GM12873 (cell line): ENCODE results near the gene DPEP3.

Experiments used
- CTCF ChIP-seq: IDR thresholded peaks from 2 replicates; pipeline ENCODE4 v1.5.1; 2012; ENCODE audit warnings: low read depth, mild to moderate bottlenecking, moderate library complexity, low read length, control low read depth; ENCODE audit not compliant: insufficient read depth; ENCODE audit errors: missing control alignments

Gene DPEP3

DNA sequence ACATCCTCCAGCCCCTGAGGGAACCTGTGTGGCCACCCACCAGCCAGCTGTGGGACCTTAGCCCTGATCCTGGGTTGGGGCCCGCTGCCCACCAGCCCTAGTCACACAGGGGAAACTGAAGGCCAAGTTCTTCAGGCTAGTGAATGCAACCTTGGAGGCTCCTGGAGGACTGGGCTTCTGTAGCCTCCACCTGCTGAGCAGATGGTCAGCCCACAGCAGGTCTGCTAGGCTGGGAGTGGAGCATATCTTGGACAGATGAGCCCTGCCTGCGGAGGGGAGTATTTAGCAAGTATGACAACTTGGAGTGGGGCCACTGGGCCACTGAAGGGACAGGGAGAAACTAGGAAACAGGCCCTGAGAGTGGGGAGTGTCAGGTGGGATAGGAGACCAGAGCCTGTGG is 4.1 kb downstream of the DPEP3 start:
- TF ChIP-seq CTCF = no peak

DNA sequence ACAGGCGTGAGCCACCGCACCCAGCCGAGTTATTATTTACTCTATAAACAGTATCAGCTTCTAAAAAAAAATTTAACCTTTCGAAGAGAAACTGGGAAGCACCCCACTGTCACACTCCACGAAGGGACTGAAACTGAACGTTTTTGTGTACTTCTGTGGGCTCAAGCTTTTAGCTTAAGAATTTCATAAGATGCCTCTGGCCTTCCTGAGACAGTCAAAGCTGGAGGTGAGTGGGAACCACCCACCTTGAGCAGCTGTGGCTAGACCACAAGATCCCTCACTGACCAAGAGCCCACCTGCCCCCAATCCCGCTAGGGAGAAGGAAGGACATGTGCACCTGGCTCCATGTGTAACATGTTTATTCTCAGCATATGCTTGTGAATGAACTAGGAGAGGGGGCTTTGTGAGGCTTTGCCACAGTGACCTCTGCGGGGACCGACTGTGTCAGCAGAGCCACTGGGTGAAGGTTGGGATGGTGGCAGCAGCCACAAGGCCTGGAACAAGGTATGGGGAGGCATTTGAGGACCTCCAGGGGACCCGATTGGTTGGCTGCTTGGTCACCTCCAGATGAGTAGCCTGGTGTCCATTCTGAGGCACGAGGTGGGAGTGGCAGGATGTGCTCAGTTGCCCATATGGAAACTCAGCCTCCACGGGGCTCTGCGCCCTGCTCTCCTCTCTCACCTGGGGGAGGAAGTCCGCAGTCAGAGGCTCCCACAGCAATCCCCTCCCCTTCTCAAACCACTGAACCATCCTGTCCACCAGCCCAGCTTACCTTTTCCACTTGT is 4.8 kb downstream of the DPEP3 start:
- no peak for TF ChIP-seq CTCF

GRCh38 chr16:67971111-67971510 is 9.2 kb downstream of the DPEP3 start:
- TF ChIP-seq CTCF = no peak

DNA sequence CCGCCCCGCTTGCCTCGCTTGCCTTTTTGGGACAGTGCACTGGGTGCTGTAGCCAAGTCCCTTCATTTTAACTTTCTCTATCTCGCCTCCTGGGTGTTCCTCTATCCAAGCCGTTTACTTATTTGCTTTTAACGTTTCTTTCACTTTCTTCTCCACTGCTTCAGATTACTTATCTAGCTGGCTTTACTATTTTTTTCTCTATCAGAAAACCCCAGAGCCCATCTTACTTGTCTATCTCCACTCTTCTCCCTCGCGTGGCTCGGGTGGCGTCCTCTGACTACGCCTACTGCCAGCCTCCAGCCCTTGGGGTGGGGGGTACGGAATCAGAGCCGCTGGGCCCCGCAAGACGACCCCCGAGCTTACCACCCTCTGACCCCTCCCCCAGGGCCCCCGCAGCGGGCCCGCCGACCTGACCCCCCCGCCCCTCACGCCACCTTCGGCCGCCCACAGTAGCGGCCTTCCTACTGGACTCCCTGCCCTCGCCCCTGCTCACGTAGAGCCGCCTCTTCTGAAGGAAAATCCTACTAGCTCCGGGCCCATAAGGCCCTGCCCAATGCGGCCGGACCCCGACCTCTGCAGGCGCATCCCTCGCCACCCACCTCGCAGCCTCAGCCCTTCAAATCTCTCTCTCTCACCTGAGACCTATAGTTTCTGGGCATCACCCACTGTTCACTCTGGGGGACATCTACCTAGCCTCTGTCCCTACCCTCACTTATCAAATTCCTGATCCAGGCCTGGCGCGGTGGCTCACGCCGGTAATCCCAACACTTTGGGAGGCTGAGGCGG is 10.9 kb downstream of the DPEP3 start:
- no peak for TF ChIP-seq CTCF

GRCh38 chr16:67968400-67969253 is 11.7 kb downstream of the DPEP3 start, which contains the start of gene SLC12A4:
TSS of gene SLC12A4 (minus strand) at chr16:67968637. CDS start at chr16:67968553, 84 bp downstream.
- no peak for TF ChIP-seq CTCF

DNA sequence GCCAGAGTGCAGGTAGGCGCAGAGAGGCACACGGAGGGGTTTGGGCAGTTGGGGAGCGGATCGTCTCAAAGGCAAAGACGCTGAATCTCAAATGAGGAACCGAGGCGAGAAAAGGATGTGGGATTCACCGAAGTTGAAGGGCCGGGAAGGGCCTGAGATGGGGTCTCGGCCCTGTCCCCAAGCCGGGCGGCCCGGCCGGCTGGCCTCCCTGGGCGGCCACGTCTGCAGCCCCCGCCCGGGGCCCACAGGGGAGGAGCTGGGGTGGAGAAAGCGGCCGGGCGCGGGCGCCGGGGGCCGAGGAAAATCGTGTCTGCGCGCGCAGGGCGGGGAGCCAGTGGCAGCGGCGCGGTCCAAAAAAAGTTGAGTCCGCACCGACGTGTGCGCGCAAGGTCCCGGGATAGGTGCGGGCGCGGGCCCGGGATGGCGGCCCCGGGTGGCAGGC is 12.3 kb downstream of the DPEP3 start:
- no peak for TF ChIP-seq CTCF
